H1 (cell line): ENCODE data around the gene MGME1. TPM values are rescaled to one million over a fixed set of nuclear protein-coding genes. Genes with fewer than 3 reads are reported as not detected.

Experiments used
- CTCF ChIA-PET: fragments of 300-600 bp; sonication (Branson Sonifier 250); formaldehyde crosslinking; loops from one replicate; lab custom pipeline; 2021; ENCODE audit not compliant: partially characterized antibody; lab: Charles Lee
- POLR2A ChIA-PET: fragments of 300-600 bp; sonication (Branson Sonifier 250); formaldehyde crosslinking; loops from one replicate; lab custom pipeline; 2021; ENCODE audit warnings: inconsistent platforms; ENCODE audit not compliant: partially characterized antibody; lab: Charles Lee
- DNase-seq, 2 experiments: peaks; one replicate each; pipeline versions ENCODE4 v3.0.0 to v3.0.0-alpha.2; 2010 to 2022; ENCODE audit warnings: low spot score in 2 of 2, low read depth in 1 of 2, mixed read lengths in 1 of 2
- FAIRE-seq: peaks from 2 replicates; lab custom pipeline; 2011; peaks lifted over from hg19 to GRCh38; lab: Jason Lieb, UNC
- H2AFZ ChIP-seq: 2 replicates; pipeline ENCODE4 v1.8.1; 2012; ENCODE audit warnings: low read length, inconsistent platforms
- H2AK5ac ChIP-seq: 2 replicates; pipeline ENCODE4 v1.6.1; 2013; ENCODE audit warnings: low read depth, low read length
- H2BK120ac ChIP-seq: replicated peaks from 2 replicates; pipeline ENCODE3; 2013; ENCODE audit warnings: low read depth, low read length, inconsistent platforms
- H2BK12ac ChIP-seq: 2 replicates; pipeline ENCODE4 v1.6.1; 2013; ENCODE audit warnings: low read depth, low read length
- H2BK15ac ChIP-seq: 2 replicates; pipeline ENCODE4 v1.6.1; 2013; ENCODE audit warnings: low read length
- H2BK20ac ChIP-seq: 2 replicates; pipeline ENCODE4 v1.6.1; 2013; ENCODE audit warnings: low read length
- H2BK5ac ChIP-seq: 2 replicates; pipeline ENCODE4 v1.6.1; 2013; ENCODE audit warnings: low read depth, low read length
- H3K14ac ChIP-seq: 2 replicates; pipeline ENCODE4 v1.6.1; 2013; ENCODE audit warnings: inconsistent platforms; ENCODE audit not compliant: insufficient read length
- H3K18ac ChIP-seq: 2 replicates; pipeline ENCODE4 v1.6.1; 2013; ENCODE audit warnings: low read length; ENCODE audit errors: extremely low read depth
- H3K23ac ChIP-seq: 2 replicates; pipeline ENCODE4 v1.6.1; 2013; ENCODE audit warnings: inconsistent platforms; ENCODE audit not compliant: insufficient read length
- H3K23me2 ChIP-seq: 2 replicates; pipeline ENCODE4 v1.6.1; 2013; ENCODE audit warnings: low read depth, low read length
- H3K27ac ChIP-seq: 2 replicates; pipeline ENCODE4 v1.6.1; 2011; ENCODE audit warnings: low read depth, low read length, inconsistent platforms
- H3K27me3 ChIP-seq, 4 experiments: replicated peaks in 1 of 4; 1 replicate in 1 of 4; 2 replicates in 3 of 4; pipeline versions ENCODE4 v1.6.1 to v1.8.1; 2011 to 2013; ENCODE audit warnings: low read length in 3 of 4, mild to moderate bottlenecking in 3 of 4, inconsistent platforms in 2 of 4, mixed read lengths in 2 of 4, moderate library complexity in 1 of 4; ENCODE audit not compliant: control insufficient read depth in 3 of 4, insufficient read depth in 3 of 4; ENCODE audit errors: extremely low read depth in 1 of 4
- H3K36me3 ChIP-seq, 4 experiments: 2 replicates each; pipeline versions ENCODE4 v1.6.1 to v1.8.1; 2011 to 2013; ENCODE audit warnings: mild to moderate bottlenecking in 4 of 4, low read length in 3 of 4, moderate library complexity in 2 of 4, control low read depth in 1 of 4, inconsistent platforms in 1 of 4; ENCODE audit not compliant: insufficient read depth in 4 of 4, control insufficient read depth in 2 of 4
- H3K4ac ChIP-seq: replicated peaks from 2 replicates; pipeline ENCODE3; 2013; ENCODE audit warnings: low read length, low read depth, mixed read lengths, inconsistent platforms; ENCODE audit not compliant: insufficient read length
- H3K4me1 ChIP-seq, 4 experiments: replicated peaks in 1 of 4; 1 replicate in 1 of 4; 2 replicates in 3 of 4; pipeline versions ENCODE4 v1.6.1 to v1.8.1; 2011 to 2013; ENCODE audit warnings: low read length in 3 of 4, inconsistent platforms in 2 of 4, mixed read lengths in 1 of 4; ENCODE audit not compliant: insufficient read depth in 4 of 4, control insufficient read depth in 3 of 4
- H3K4me2 ChIP-seq, 2 experiments: 2 replicates each; pipeline versions ENCODE4 v1.6.1 to v1.8.1; 2011 to 2013; ENCODE audit warnings: low read depth in 2 of 2, low read length in 2 of 2, control low read depth in 1 of 2, inconsistent platforms in 1 of 2, mild to moderate bottlenecking in 1 of 2; ENCODE audit not compliant: insufficient read depth in 1 of 2
- H3K4me3 ChIP-seq, 4 experiments: fragments of 200-600, 300-600 bp in 1 of 4; sonication (generic), shearing (Covaris generic), sonication (Bioruptor Twin) in 1 of 4; 2 replicates each; pipeline versions ENCODE4 v1.5.1 to v1.8.1; 2011 to 2016; ENCODE audit warnings: low read length in 4 of 4, low read depth in 3 of 4, control low read depth in 2 of 4, inconsistent platforms in 2 of 4, mild to moderate bottlenecking in 2 of 4, mixed read lengths in 1 of 4, moderate library complexity in 1 of 4; ENCODE audit not compliant: insufficient read depth in 2 of 4; ENCODE audit errors: extremely low read depth in 1 of 4
- H3K56ac ChIP-seq: replicated peaks from 2 replicates; pipeline ENCODE3; 2013; ENCODE audit warnings: low read depth, mild to moderate bottlenecking, mixed read lengths, low read length, inconsistent platforms; ENCODE audit not compliant: insufficient read length
- H3K79me1 ChIP-seq: 2 replicates; pipeline ENCODE4 v1.6.1; 2013; ENCODE audit warnings: low read depth, low read length, control low read depth
- H3K79me2 ChIP-seq, 2 experiments: 2 replicates each; pipeline versions ENCODE4 v1.6.1 to v1.8.1; 2012 to 2013; ENCODE audit warnings: low read length in 2 of 2, mild to moderate bottlenecking in 2 of 2, inconsistent platforms in 1 of 2; ENCODE audit not compliant: insufficient read depth in 2 of 2, control insufficient read depth in 1 of 2
- H3K9ac ChIP-seq, 4 experiments: replicated peaks in 1 of 4; 1 replicate in 1 of 4; 2 replicates in 3 of 4; pipeline versions ENCODE4 v1.6.1 to v1.8.1; 2011 to 2013; ENCODE audit warnings: low read depth in 3 of 4, low read length in 3 of 4, control low read depth in 2 of 4, mild to moderate bottlenecking in 2 of 4, moderate library complexity in 2 of 4, inconsistent platforms in 1 of 4; ENCODE audit errors: extremely low read depth in 1 of 4
- H3K9me3 ChIP-seq, 2 experiments: 2 replicates each; pipeline versions ENCODE4 v1.6.1 to v1.8.1; 2012 to 2013; ENCODE audit warnings: mild to moderate bottlenecking in 2 of 2, moderate library complexity in 2 of 2, control low read depth in 1 of 2, inconsistent platforms in 1 of 2, low read depth in 1 of 2, low read length in 1 of 2, mixed read lengths in 1 of 2; ENCODE audit not compliant: insufficient read depth in 2 of 2
- H4K20me1 ChIP-seq, 2 experiments: replicated peaks in 1 of 2; 2 replicates each; pipeline versions ENCODE3 to v1.8.1; 2011 to 2013; ENCODE audit warnings: inconsistent platforms in 2 of 2, low read length in 2 of 2, mild to moderate bottlenecking in 1 of 2; ENCODE audit not compliant: insufficient read depth in 2 of 2, control insufficient read depth in 1 of 2
- H4K5ac ChIP-seq: 2 replicates; pipeline ENCODE4 v1.6.1; 2013; ENCODE audit warnings: low read length, low read depth, mixed read lengths, inconsistent platforms; ENCODE audit not compliant: insufficient read length
- H4K8ac ChIP-seq: 2 replicates; pipeline ENCODE4 v1.8.0; 2013; ENCODE audit warnings: mild to moderate bottlenecking, moderate library complexity, low read length, inconsistent platforms; ENCODE audit not compliant: insufficient read depth; ENCODE audit errors: extremely low read depth
- H4K91ac ChIP-seq: replicated peaks from 2 replicates; pipeline ENCODE3; 2013; ENCODE audit warnings: low read length, mixed read lengths, inconsistent platforms; ENCODE audit not compliant: insufficient read length
- CBX5 ChIP-seq: fragments of 300-800, 300-1000 bp; sonication (generic); IDR thresholded peaks from 2 replicates; pipeline ENCODE4 v1.7.1; 2016; ENCODE audit warnings: antibody characterized with exemption, low read length, low read depth
- JUN ChIP-seq: IDR thresholded peaks from 2 replicates; pipeline ENCODE4 v1.6.1; 2011; ENCODE audit warnings: low read depth, mild to moderate bottlenecking, improper control_type of control experiment, low read length
- JUND ChIP-seq: IDR thresholded peaks from 2 replicates; pipeline ENCODE4 v1.6.1; 2011; ENCODE audit warnings: mild to moderate bottlenecking, improper control_type of control experiment, low read length
- SRF ChIP-seq: IDR thresholded peaks from 2 replicates; pipeline ENCODE4 v1.6.1; 2011; ENCODE audit warnings: mild to moderate bottlenecking, low read depth, low read length, moderate library complexity
- TCF12 ChIP-seq: IDR thresholded peaks from 2 replicates; pipeline ENCODE4 v1.6.1; 2011; ENCODE audit warnings: low read depth, mild to moderate bottlenecking, low read length
- ZNF274 ChIP-seq: IDR thresholded peaks from 2 replicates; pipeline ENCODE4 v1.7.0; 2012; ENCODE audit warnings: low read length, borderline replicate concordance; ENCODE audit errors: extremely low read depth
- WGBS, 2 experiments: shearing (Covaris generic) in 1 of 2; methylation state at CpG; one replicate each; pipeline versions ENCODE4 v1.1.6 to v1.1.7; 2013 to 2015; ENCODE audit warnings: low lambda C conversion rate in 2 of 2, mixed read lengths in 2 of 2, inconsistent platforms in 1 of 2, low coverage in 1 of 2, missing lambda C conversion rate in 1 of 2; ENCODE audit not compliant: insufficient replicate concordance in 2 of 2, insufficient coverage in 1 of 2, insufficient read length in 1 of 2; ENCODE audit errors: extremely low coverage in 1 of 2, missing lambda C conversion rate in 1 of 2; 5-methylcytosine and 5-hydroxymethylcytosine counted together
- polyA plus RNA-seq, 7 experiments: library from polyadenylated mRNA; depleted of rRNA in 3 of 7; stranded (reverse) in 5 of 7; unstranded in 2 of 7; fragments of >200 nt in 5 of 7; fragments of 200-250 nt in 2 of 7; gene quantifications; 1 replicate in 5 of 7; 2 replicates in 1 of 7; 4 replicates in 1 of 7; pipeline versions ENCODE4 v1.2.1 to v1.2.3, GENCODE V29; 2011 to 2013; ENCODE audit warnings: missing spikeins in 2 of 7, mixed read lengths in 2 of 7
- total RNA-seq: library from RNA; stranded (reverse); fragmentation: NEBNext Ultra II Directional; extraction: Animal tissue kit (Norgen Biotek cat#: 25700); gene quantifications from 2 replicates; pipeline ENCODE4 v1.2.1, GENCODE V29; 2021

Gene MGME1
- total and polyA plus RNA-seq, 2 of the 8 experiments (the other 6 are each of a cell fraction or from before 2014, with no cell fraction given), result 27.7 to 59.0 TPM

DNA sequence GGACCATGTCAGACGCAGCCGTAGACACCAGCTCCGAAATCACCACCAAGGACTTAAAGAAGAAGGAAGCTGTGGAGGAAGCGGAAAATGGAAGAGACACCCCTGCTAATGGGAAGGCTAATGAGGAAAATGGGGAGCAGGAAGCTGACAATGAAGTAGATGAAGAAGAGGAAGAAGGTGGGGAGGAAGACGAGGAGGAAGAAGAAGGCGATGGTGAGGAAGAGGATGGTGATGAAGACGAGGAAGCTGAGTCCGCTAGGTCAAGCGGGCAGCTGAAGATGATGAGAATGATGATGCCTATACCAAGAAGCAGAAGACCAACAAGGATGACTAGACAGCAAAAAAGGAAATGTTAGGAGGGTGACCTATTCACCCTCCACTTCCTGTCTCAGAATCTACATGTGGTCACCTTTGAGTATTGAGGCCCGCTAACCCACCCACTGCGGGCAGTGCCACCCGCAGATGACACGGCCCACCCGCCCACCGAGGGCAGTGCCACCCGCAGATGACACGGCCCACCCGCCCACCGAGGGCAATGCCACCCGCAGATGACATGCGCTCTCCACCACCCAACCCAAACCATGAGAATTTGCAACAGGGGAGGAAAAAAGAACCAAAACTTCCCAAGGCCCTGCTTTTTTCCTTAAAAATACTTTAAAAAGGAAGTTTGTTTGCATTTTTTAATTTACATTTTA, 43.3 kb downstream of the MGME1 start:
- Histone ChIP-seq H3K14ac (no peak overlapping the region), H3K4me3 (no peak overlapping the region), H3K9ac (no peak overlapping the region), H2BK20ac (no peak overlapping the region), H3K27ac (no peak overlapping the region), H2AK5ac (no peak overlapping the region), H4K8ac (no peak overlapping the region), H3K23me2 (no peaks in the 10 kb centered on the region), H3K4me1 (no peaks in the 10 kb centered on the region; a peak in 1 of 7 replicates), H2BK5ac (no peak overlapping the region), H4K91ac (no peak overlapping the region), H2BK120ac (no peak overlapping the region), H3K36me3 (no peaks in the 10 kb centered on the region; a peak in 2 of 8 replicates), H3K4ac (no peak overlapping the region), H3K79me2 (no peaks in the 10 kb centered on the region), H3K27me3 (no peaks in the 10 kb centered on the region), H3K9me3 (no peaks in the 10 kb centered on the region), H3K4me2 (no peak overlapping the region), H2BK12ac (no peak overlapping the region), H4K20me1 (no peaks in the 10 kb centered on the region), H3K18ac (no peak overlapping the region), H2BK15ac (no peak overlapping the region), H3K56ac (no peak overlapping the region), H3K23ac (no peak overlapping the region), H3K79me1 (no peaks in the 10 kb centered on the region), H4K5ac (no peak overlapping the region), H2AFZ (no peak overlapping the region)
- WGBS, 2 experiments, result 91 to 100% methylated on average over 3 to 16 of the region's 21 CpGs
- DNase-seq (no peak), FAIRE-seq (no peak)
- ChIA-PET POLR2A (interaction anchor here (0.6 kb wide), 1 partner anchor 26 kb away, joined by 4 read pairs; no protein-coding TSS in a partner anchor), CTCF (no interaction called here)
- TF ChIP-seq CBX5 (no peak), JUN (no peak), JUND (no peak), SRF (no peak), TCF12 (no peak), ZNF274 (no peak)
